ENCODE data around the gene CCDC171.

GRCh38 chr9:15851766-15852165 lies 298.9 kb downstream of the CCDC171 start:
- TF ChIP-seq CEBPB (IDR thresholded peaks at IDR 0.05) (no peak), TEAD4 (IDR thresholded peaks at IDR 0.05) (no peak)
